HL-60/S4 treated with retinoic acid at 250 ng/mL for 4 days and 3 days (cell line): ENCODE results near the gene SYNGR2.
"Not testable (repeated sequence)": the region's sequence is repeated elsewhere in the genome, so short reads cannot be mapped to it uniquely, and the experiment has no call there.

Experiments used
- in situ Hi-C: fragments of 300-500 bp; cut with MboI; formaldehyde crosslinking; loops from 2 replicates; pipeline ENCODE4 v1.7.0; 2022; ENCODE audit warnings: low sequenced_read_pairs

Gene SYNGR2

GRCh38 chr17:78129351-78130089 is 38.9 kb upstream of the SYNGR2 start:
- in situ Hi-C loops = no loop called here

GRCh38 chr17:78130090-78130436 is 38.3 kb upstream of the SYNGR2 start:
- in situ Hi-C loops = no loop called here

GRCh38 chr17:78130437-78131101 is 37.8 kb upstream of the SYNGR2 start, which contains the start of gene TMC8:
TSS of gene TMC8 (plus strand) at chr17:78130771. CDS start at chr17:78131589, 818 bp downstream.
- in situ Hi-C loops = no loop called here

GRCh38 chr17:78131172-78132083 is 37.0 kb upstream of the SYNGR2 start:
- in situ Hi-C loops = no loop called here

- in situ Hi-C loops = no loop called here
Measured at GRCh38 chr17:78132084-78132676, 36.2 kb upstream of the SYNGR2 start.

GRCh38 chr17:78132767-78133178 is 35.6 kb upstream of the SYNGR2 start:
- in situ Hi-C loops = no loop called here

- in situ Hi-C loops = no loop called here
Measured at GRCh38 chr17:78133179-78133951, 35.0 kb upstream of the SYNGR2 start.

GRCh38 chr17:78133971-78134898 is 34.1 kb upstream of the SYNGR2 start:
- in situ Hi-C loops = no loop called here

- in situ Hi-C loops = no loop called here
Measured at GRCh38 chr17:78134899-78135385, 33.4 kb upstream of the SYNGR2 start.

GRCh38 chr17:78135858-78136500 is 32.4 kb upstream of the SYNGR2 start:
- in situ Hi-C loops = no loop called here

- in situ Hi-C loops = no loop called here
Measured at GRCh38 chr17:78137392-78138203, 30.8 kb upstream of the SYNGR2 start.

GRCh38 chr17:78138204-78139060 is 29.9 kb upstream of the SYNGR2 start:
- in situ Hi-C loops = no loop called here

- in situ Hi-C loops = not testable (repeated sequence)
Measured at GRCh38 chr17:78139861-78140168, 28.6 kb upstream of the SYNGR2 start.

- in situ Hi-C loops = no loop called here
Measured at GRCh38 chr17:78140169-78141051, 28.0 kb upstream of the SYNGR2 start.

GRCh38 chr17:78141437-78142118 is 26.8 kb upstream of the SYNGR2 start:
- in situ Hi-C loops = no loop called here
